ENCODE measurements around the gene BCHE.

Gene BCHE

GRCh38 chr3:165744025-165744424 lies 93.2 kb downstream of the BCHE start:
- Histone ChIP-seq H3K27me3 (no peaks in the 10 kb centered on the region), H3K4me3 (no peak overlapping the region), H3K9me3 (no peaks in the 10 kb centered on the region), H3K4me1 (no peaks in the 10 kb centered on the region), H3K36me3 (no peaks in the 10 kb centered on the region), H3K27ac (no peak overlapping the region)
- DNase-seq: no peak
- intact Hi-C loops (cut with DNase I; ENCODE audit: low total_unique reads): no loop called here
- TF ChIP-seq CTCF (IDR thresholded peaks at IDR 0.05): no peak

GRCh38 chr3:165742351-165742750 lies 94.9 kb downstream of the BCHE start:
- intact Hi-C loops (cut with DNase I; ENCODE audit: low total_unique reads): no loop called here
- DNase-seq: no peak
- Histone ChIP-seq H3K9me3 (no peaks in the 10 kb centered on the region), H3K27ac (no peak overlapping the region), H3K4me3 (no peak overlapping the region), H3K27me3 (no peaks in the 10 kb centered on the region), H3K36me3 (no peaks in the 10 kb centered on the region), H3K4me1 (no peaks in the 10 kb centered on the region)
- TF ChIP-seq CTCF (IDR thresholded peaks at IDR 0.05): no peak

- H3K4me3 ChIP-seq: no peak overlapping the region
- intact Hi-C loops (cut with DNase I; ENCODE audit: low total_unique reads): no loop called here
- H3K36me3 ChIP-seq: no peaks in the 10 kb centered on the region
- no peaks in the 10 kb centered on the region for H3K27me3 ChIP-seq
- no peak overlapping the region for H3K27ac ChIP-seq
- H3K4me1 ChIP-seq: no peaks in the 10 kb centered on the region
- no peaks in the 10 kb centered on the region for H3K9me3 ChIP-seq
- DNase-seq: no peak
- TF ChIP-seq CTCF (IDR thresholded peaks at IDR 0.05): no peak
Observed at GRCh38 chr3:165729756-165730155, 107.5 kb downstream of the BCHE start.

GRCh38 chr3:165728924-165729323 lies 108.3 kb downstream of the BCHE start:
- H3K9me3 ChIP-seq: no peaks in the 10 kb centered on the region
- DNase-seq: no peak
- no peaks in the 10 kb centered on the region for H3K27me3 ChIP-seq
- no peak overlapping the region for H3K4me3 ChIP-seq
- no peaks in the 10 kb centered on the region for H3K4me1 ChIP-seq
- TF ChIP-seq CTCF (IDR thresholded peaks at IDR 0.05): no peak
- H3K36me3 ChIP-seq: no peaks in the 10 kb centered on the region
- no peak overlapping the region for H3K27ac ChIP-seq
- intact Hi-C loops (cut with DNase I; ENCODE audit: low total_unique reads): no loop called here

GRCh38 chr3:165725296-165725695 lies 111.9 kb downstream of the BCHE start:
- H3K9me3 ChIP-seq: no peaks in the 10 kb centered on the region
- intact Hi-C loops (cut with DNase I; ENCODE audit: low total_unique reads): no loop called here
- H3K27me3 ChIP-seq: no peaks in the 10 kb centered on the region
- no peak for DNase-seq
- no peak overlapping the region for H3K27ac ChIP-seq
- no peak for TF ChIP-seq CTCF (IDR thresholded peaks at IDR 0.05)
- no peaks in the 10 kb centered on the region for H3K4me1 ChIP-seq
- H3K4me3 ChIP-seq: no peak overlapping the region
- no peaks in the 10 kb centered on the region for H3K36me3 ChIP-seq
